Left renal cortex interstitium (tissue), 4 donors: Measurements from ENCODE around the gene PDE10A. TPM values are rescaled to one million over a fixed set of nuclear protein-coding genes. Genes with fewer than 3 reads are reported as not detected.

ENCODE experiments used
- DNase-seq, 4 donors: peaks; one replicate each; pipeline ENCODE4 v3.0.0-alpha.2; 2013; ENCODE audit warnings: low read depth in 4 of 4, low spot score in 2 of 4, missing footprints in 1 of 4
- polyA plus RNA-seq, 4 donors: library from polyadenylated mRNA; unstranded; fragments of 120-200 nt; gene quantifications; one replicate each; pipeline ENCODE4 v1.2.1, GENCODE V29; 2013; ENCODE audit not compliant: insufficient read length in 4 of 4

PDE10A gene
- polyA plus RNA-seq, 4 donors = 17.2 to 32.6 (median 17.6) TPM

DNA sequence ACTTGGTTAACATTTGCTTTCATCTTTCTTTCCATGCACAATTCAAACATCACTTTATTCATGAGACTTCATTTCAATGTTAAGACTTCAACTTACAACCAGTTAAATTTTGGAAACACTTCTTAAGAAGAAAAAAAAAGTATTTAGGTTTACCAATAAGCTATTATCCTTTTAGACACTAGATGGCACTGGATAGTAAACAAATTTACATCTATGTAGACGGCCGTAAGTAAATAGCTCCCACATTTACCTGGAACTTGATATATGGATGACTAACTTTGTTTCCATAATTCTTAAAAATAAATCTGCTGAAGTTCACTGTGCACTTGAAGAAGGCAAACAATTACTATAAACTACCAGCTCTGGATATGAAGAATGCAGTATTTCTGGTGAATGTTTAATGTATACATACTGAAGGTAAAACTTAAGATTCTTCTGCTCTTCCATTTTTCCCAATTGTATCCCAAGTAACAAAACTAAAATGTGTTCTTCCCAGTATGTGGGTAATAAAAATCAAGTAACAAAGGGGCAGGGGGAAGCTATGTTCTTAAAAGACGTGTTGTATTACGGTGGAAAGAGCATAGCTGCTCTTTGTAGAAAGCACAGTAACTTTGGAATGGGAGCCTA, 223.0 kb downstream of the PDE10A start:
- DNase-seq = peak in 2 of 4 donors; percentile 34 to 58

DNA sequence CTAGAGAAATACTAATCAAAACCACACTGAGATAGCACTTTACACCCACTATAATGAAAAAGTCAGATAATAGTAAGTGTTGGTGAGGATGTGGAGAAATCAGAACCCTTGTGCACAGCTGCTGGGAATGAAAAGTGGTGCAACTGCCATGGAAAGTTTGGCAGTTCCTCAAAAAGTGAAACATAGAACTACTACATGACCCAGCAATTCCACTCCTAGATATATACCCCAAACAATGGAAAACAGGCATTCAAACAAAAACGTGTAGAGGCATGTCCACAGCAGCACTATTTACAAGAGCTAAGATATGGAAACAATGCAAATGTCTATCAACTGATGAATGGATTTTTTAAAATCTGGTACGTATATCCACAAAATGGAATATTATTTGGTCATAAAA, 236.1 kb downstream of the PDE10A start:
- no peak for DNase-seq

- no peak for DNase-seq
Measured at GRCh38 chr6:165422192-165422591, 240.8 kb downstream of the PDE10A start.

- DNase-seq = peak in 2 of 4 donors; percentile 17 to 18
Measured at GRCh38 chr6:165417278-165417865, 245.7 kb downstream of the PDE10A start.

DNA sequence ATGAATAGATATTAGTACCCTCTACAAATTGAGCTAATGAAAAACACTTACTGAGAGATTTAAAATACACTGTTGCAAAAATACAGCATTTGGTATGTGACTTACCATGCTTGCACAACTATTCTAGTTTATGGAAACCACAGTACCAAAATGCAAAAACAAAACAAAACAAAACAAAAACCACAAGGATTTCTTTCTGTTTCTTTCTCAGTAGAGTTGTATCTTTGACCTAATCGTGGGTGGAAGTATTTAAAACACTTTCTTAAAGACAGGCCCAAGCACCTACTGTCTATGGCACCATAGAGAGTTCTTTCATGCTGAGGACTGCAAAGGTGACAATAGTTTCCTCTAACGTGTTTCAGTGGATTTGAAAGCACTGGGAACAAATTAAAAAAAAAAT, 258.3 kb downstream of the PDE10A start:
- DNase-seq = no peak

DNA sequence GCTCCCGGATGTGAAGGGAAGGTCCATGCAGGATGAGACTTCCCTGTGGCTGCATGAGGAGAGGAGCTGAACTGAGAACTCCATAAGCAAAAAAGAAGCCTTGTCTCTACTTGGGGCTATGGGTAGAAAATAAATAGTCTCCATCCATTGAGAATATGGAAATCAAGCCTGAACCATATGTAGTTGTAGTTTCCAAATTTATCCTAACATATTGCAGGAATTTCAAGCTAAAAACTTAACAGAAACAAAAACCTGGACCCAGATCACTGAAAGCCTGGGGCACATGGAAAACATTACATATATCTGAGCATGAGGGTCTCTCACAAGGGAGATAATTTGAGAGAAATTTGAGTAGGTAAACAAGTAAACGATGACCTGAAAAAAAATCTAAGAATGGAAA, 258.7 kb downstream of the PDE10A start:
- no peak for DNase-seq

- DNase-seq = no peak
Measured at GRCh38 chr6:165403006-165403595, 259.9 kb downstream of the PDE10A start.

GRCh38 chr6:165401092-165401491, 261.9 kb downstream of the PDE10A start:
- DNase-seq = no peak

- no peak for DNase-seq
Measured at GRCh38 chr6:165390475-165390874, 272.6 kb downstream of the PDE10A start.

- no peak for DNase-seq
Measured at GRCh38 chr6:165389534-165389933, 273.5 kb downstream of the PDE10A start.

GRCh38 chr6:165383323-165383722, 279.7 kb downstream of the PDE10A start:
- no peak for DNase-seq

- no peak for DNase-seq
Measured at GRCh38 chr6:165376100-165376499, 286.9 kb downstream of the PDE10A start.

- DNase-seq = no peak
Measured at GRCh38 chr6:165365371-165365770, 297.7 kb downstream of the PDE10A start.

DNA sequence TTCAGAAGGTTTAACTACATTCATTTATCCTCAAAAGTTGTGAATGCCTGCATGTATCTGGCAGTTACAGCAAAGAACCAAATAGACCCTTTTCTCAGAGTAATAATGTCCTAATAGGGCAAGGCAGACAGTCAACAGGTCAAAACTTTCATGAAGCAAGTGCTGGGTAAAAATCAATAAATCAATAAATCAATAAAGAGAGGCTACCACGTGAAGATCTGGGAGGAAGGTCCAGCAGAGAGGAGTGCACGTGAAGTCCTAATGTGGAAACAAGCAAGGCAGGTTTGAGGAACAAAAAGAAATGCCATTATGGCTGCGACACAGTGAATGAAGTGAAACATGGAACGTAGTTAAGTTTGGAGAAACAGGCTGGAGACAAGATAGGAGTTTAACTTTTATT, 317.3 kb downstream of the PDE10A start:
- DNase-seq = no peak

DNA sequence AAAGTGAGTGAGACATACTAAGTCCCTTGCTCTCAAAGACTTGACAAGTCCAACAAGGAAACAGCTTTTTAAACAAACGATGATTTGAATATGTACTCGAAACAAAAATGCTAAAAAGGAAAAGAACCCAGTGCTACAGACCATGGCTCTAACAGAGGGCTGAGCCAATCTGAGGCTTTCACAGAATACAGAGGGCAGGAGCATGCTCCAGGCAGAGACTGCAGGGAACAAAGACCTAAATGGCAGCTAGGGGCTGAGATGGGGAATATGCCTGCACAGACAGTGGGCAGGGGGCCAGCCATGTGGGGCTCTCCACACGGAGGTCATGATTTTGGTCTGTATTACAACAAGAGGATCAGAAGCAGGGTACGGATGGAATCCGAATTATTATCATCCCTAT, 322.5 kb downstream of the PDE10A start:
- no peak for DNase-seq

DNA sequence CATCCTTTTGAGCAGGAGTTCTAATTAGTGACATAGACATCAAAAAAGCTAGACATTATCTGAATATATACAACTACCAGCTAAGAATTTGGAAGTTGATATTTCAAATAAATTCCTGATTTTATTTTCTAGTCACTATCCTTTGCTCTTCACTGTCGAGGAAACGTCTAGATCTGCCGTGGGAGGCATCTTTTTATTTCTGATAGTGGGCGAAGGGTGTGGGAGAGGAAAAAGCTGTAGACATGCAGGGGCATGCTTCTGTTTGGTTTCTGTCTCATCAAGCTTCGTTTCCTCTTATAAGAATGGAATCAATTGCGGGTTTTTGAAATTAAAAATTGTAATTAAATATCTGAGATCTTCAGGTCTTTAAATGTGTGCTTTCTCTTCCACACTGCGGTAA, 337.4 kb downstream of the PDE10A start:
- no peak for DNase-seq

GRCh38 chr6:165321555-165322145, 341.4 kb downstream of the PDE10A start:
- DNase-seq = no peak

GRCh38 chr6:165321150-165321549, 341.9 kb downstream of the PDE10A start:
- no peak for DNase-seq

- no peak for DNase-seq
Measured at GRCh38 chr6:165317723-165318122, 345.3 kb downstream of the PDE10A start.

DNA sequence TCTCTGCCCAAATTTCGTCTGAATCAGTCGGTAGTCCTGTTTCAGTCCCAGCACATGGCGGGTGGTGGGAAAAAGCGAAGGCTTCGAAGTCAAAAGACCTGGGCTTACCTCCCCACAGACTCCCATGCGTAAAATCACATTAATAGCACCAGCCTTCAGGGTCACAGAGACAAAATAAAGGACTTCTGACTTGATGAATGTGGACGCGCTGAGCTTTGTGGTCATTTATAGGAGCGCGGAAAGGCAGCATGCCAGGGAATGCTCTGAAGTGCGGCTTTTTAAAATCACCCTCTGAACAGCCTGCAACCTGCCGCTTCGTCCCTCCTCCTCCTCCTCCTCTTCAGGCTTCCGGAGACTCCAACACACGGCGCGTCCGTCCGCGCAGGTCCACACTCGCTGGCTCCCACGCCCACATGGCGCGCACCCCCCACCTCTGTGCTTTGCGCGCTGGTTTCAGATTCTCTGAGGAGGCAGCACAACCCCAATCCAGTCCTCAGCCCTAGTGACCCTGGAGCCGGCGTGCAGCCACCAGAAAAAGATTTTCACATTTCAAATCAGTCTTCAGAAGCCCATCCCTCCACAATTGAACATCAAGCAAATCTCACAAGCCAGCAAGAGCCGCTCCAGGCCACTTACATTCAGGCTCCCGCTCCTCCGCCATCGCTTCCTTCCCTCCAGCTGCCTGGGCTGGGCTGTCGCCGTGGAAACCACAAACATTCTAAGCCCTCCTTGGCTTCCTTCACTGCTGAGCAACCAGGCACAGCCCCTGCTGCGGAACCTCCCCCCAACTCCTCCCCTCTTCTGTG, 353.9 kb downstream of the PDE10A start, which contains the start of gene C6orf118:
C6orf118 (minus strand) TSS at position 680 of the 806 bp plus-strand sequence; CDS start at position 661, 19 bp downstream.
- DNase-seq = peak; percentile 74 to 93 (median 84)

- DNase-seq = no peak
Measured at GRCh38 chr6:165306955-165307354, 356.1 kb downstream of the PDE10A start.
